Measurements from ENCODE around the gene INSC.

- no peak for TF ChIP-seq CSRNP3 (CRISPR knock-in tag; IDR thresholded peaks at IDR 0.05)
- no peak for TF ChIP-seq ZFP30 (CRISPR knock-in tag; IDR thresholded peaks at IDR 0.05)
- TF ChIP-seq ARNTL (CRISPR knock-in tag; IDR thresholded peaks at IDR 0.05; ENCODE audit: borderline replicate concordance, low read depth): no peak
These were observed 108.1 kb downstream of the INSC start for GRCh38 chr11:15222777-15223176.
